H1 (cell line): ENCODE results near the gene FCN3. TPM values are rescaled to one million over a fixed set of nuclear protein-coding genes. Genes with fewer than 3 reads are reported as not detected.

Source experiments
- BACH1 ChIP-seq: IDR thresholded peaks from 2 replicates; pipeline ENCODE4 v1.6.1; 2012; ENCODE audit warnings: low read length, improper control_type of control experiment
- E2F6 ChIP-seq: IDR thresholded peaks from 2 replicates; pipeline ENCODE4 v1.6.1; 2012; ENCODE audit warnings: inconsistent platforms
- MAX ChIP-seq: IDR thresholded peaks from 2 replicates; pipeline ENCODE4 v1.6.1; 2012; ENCODE audit warnings: inconsistent platforms
- polyA plus RNA-seq, 7 experiments: library from polyadenylated mRNA; depleted of rRNA in 3 of 7; stranded (reverse) in 5 of 7; unstranded in 2 of 7; fragments of >200 nt in 5 of 7; fragments of 200-250 nt in 2 of 7; gene quantifications; 1 replicate in 5 of 7; 2 replicates in 1 of 7; 4 replicates in 1 of 7; pipeline versions ENCODE4 v1.2.1 to v1.2.3, GENCODE V29; 2011 to 2013; ENCODE audit warnings: missing spikeins in 2 of 7, mixed read lengths in 2 of 7
- total RNA-seq: library from RNA; stranded (reverse); fragmentation: NEBNext Ultra II Directional; extraction: Animal tissue kit (Norgen Biotek cat#: 25700); gene quantifications from 2 replicates; pipeline ENCODE4 v1.2.1, GENCODE V29; 2021

FCN3 gene
- total and polyA plus RNA-seq, 2 of the 8 experiments (the other 6 are each of a cell fraction or from before 2014, with no cell fraction given) = 0.30 to 0.57 TPM

DNA sequence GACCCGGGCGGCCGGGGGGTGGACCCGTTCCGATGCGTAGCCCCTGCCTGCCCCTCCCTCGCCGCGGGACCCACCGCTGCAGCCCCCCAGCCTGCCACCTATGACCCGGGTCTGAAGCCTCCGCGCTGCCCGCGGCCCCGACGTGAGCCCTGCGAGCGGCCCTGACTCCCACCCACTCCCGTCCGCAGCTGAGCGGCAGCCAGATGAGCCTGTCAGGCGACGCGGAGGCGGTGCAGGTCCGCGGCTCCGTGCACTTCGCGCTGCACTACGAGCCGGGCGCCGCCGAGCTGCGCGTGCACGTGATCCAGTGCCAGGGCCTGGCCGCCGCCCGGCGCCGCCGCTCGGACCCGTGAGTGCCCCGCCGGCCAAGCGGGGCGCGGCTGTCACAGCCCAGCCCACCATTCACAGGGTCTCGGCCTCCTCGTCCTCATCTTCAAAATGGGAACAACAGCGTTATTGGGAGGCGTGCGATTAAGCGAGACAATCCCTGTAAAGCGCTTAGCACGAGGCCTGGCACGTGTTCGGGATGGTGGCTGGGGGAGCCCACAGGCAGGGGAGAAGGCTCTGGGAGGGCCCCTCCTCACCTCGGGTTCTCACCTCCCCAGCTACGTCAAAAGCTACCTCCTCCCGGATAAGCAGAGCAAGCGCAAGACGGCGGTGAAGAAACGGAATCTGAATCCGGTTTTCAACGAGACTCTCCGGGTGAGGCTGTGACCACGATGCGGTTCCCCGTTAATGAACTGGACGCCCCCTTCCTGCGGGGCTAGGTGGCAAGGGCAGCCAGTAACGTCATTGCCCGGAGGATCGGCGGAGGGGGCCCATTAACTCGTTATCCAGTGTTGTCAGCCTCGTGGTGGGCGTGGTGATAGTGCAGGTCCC lies 24.6 kb downstream of the FCN3 start (continued):
- TF ChIP-seq E2F6 (peak; percentile 89; the same call in 1 of the 2 replicates), MAX (peak; percentile 95), BACH1 (no peak)
